GM18873 (cell line): ENCODE data around the gene HNF1A.
"Not testable (repeated sequence)": the region's sequence is repeated elsewhere in the genome, so short reads cannot be mapped to it uniquely, and the experiment has no call there.

ENCODE experiments used
- ATAC-seq: cut with Tn5 transposase; IDR thresholded peaks from one replicate; pipeline ENCODE4 v1.9.1; 2021; ENCODE audit warnings: mild to moderate bottlenecking, moderate library complexity, moderate number of reproducible peaks; ENCODE audit not compliant: unreplicated experiment, low FRiP score

HNF1A gene

GRCh38 chr12:120978296-120979219, at the start of gene HNF1A:
TSS of gene HNF1A (plus strand) at chr12:120978543. CDS start at chr12:120978769, 226 bp downstream.
- no peak for ATAC-seq

GRCh38 chr12:120928864-120929652, 49.3 kb upstream of the HNF1A start:
- ATAC-seq, result no peak

DNA sequence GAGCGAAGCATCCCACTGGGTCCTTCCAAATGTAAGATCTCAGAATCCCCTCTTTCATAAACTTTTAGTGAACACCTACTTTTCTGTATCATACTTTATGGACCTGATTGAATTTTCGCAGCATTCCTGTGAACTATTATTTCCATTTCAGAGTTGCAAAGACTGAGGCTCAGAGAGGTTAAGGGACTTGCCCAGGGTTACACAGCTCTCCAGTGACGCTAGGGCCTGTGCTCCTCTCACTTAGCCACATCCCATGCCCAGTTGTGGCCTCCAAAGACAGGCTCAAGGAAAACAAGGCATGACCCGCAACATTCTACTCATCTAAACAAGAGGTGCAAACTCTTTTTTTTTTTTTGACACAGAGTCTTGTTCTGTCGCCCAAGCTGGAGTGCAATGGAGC, 48.3 kb upstream of the HNF1A start:
- ATAC-seq, result no peak

DNA sequence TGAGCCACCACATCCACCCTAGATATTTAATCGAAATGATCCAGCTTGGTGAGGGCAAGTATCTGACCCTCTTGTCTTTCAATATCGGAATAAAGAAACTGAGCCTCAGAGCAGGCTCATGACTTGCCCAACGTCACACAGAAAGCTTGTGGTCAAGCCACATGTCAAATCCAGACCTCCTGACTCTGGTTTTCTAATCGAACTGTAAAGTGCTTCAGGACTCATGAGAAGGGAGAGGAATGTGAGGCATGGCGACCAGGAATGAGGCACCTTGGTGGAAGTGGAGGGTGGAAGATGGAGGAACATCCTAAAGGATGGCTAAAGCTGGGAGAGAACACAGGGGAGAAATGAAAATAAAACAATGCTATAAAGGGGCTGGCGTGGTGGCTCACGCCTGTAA, 46.3 kb upstream of the HNF1A start:
- ATAC-seq, result no peak

DNA sequence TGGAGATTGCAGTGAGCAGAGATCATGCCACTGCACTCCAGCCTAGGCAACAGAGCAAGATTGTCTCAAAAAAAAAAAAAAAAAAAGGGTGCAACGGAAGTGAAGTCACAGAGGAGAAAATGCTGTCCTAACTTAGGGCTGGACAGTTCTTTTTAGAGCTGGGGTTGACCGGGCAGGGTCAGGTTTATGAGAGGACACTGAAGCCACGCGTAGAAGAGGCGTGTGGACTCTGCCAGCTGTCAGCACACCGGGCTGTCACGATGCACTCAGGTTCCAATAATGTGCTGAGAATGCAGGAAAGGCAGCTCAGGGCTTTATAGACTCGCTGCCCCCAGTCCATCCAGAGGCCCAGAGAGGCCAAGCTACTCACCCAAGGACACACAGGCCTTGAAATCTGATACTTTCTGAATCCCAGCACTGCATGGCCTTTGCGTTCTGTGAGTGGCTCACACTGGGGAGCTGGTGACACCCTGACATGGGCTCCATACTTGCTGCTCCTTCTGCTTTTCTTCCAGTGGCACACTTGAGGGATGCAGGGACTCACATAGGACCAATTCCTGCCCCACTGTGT, 45.3 kb upstream of the HNF1A start:
- ATAC-seq, result no peak

DNA sequence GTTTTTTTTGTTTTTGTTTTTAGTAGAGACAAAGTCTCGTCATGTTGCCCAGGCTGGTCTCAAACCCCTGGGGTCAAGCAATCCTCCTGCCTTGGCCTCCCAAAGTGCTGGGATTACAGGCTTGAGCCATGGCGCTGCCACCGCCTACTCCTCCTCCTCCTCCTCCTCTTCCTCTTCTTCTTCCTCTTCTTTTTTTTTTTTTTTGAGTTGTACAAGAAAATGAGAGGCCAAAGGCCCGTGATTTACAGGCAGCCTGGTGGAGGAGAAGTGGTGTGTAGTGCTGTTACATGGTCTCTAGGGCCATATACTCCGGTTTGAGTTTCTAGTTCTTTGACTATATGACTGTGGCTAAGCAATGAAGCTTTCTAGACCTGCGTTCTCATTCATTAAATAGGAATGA, 44.6 kb upstream of the HNF1A start:
- no peak for ATAC-seq

DNA sequence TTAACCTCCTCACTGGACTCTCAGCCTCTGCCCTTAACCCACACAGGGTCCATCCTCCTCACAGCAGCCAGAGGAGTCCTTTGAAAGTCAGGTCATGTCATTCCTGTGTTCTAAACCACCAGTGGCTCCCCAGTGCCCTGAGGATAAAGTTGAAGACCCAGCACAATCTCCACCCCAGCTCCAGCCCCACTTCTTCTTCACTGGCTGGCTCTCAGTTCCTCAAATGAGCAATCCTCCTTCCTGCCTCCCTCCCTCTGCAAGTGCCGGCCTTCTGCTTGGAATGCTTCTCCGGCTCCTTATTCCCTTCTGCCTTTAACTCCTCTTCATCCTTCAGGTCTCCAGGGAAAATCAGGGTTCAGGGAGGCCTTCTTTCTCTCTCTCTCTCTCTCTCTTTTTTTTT, 42.1 kb upstream of the HNF1A start:
- no peak for ATAC-seq

DNA sequence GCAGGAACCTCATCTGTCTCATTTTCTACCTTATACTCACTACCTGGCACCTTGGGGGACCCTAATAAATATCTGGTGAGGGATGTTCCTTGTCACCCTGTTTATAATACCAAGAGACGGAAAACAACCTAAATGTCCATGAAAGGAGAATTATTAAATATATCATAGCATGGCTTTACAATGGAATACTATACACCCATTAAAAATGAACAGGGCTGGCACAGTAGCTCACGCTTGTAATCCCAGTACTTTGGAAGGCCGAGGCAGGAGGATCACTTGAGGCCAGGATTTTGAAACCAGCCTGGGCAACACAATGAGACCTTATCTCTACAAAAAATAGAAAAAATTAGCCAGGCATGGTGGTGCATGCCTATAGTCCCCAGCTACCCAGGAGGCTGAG, 39.8 kb upstream of the HNF1A start:
- no peak for ATAC-seq

DNA sequence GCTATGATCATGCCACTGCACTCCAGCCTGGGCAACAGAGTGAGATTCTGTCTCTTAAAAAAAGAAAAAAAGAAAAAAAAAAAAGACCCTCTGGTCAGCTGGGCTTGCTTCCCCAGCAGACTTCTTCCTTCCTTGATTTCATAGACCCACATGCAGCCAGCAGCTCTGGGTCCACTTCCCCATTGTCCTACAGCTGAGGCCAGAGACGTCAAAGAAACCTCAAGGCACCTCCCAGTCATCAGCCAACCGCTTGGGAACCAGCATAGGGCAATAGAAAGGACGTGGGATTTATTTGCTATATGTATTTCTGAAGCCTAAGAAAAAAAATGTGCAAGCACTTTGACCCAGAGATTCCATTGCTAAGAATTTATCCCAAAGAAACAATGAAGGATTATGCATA, 38.8 kb upstream of the HNF1A start:
- ATAC-seq, result no peak

DNA sequence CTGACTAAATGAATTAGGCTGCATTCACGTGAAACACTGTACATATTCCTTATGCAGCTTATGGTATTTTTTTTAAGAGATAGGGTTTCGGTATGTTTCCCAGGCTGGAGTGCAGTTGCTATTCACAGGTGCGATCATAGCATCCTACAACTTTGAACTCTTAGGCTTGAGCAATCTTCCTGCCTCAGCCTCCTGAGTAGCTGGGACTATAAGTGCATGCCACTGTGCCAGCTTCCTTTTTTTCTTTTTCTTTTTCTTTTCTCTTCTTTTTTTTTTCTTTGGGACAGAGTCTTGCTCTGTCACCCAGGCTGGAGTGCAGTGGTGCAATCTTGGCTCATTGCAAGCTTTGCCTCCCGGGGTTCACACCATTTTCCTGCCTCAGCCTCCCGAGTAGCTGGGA, 38.3 kb upstream of the HNF1A start:
- ATAC-seq, result no peak

DNA sequence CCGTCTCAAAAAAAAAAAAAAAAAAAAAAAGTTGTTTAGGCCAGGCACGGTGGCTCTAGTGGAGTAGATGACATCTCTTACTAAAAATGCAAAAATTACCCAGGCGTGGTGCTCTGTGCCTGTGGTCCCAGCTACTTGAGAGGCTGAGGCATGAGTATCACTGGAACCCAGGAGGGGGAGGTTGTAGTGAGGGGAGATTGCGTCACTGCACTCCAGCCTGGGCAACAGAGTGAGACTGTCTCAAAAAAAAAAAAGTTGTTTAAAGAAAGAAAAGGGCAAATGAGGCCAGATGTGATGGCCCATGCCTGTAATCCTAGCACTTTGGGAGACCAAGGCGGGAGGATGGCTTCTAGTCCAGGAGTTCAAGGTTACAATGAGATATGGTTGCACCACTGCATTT, 37.5 kb upstream of the HNF1A start:
- ATAC-seq, result no peak

DNA sequence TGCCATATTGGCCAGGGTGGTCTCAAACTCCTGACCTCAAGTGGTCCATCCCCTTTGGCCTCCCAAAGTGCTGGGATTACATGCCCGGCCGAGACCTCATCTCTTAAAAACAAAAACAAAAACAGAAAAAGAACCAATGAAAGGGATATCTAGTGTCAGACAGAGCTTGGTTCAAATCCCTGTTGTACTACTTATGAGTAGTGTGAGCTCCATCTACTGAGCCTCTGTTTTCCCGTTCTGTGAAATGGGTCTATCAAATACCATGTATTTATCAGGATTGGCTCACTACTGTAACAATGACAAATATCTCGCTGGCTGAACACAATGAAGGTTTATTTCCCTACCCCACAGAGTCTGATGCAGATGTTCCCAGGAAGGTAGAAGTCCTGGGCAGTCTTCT, 36.9 kb upstream of the HNF1A start:
- no peak for ATAC-seq

DNA sequence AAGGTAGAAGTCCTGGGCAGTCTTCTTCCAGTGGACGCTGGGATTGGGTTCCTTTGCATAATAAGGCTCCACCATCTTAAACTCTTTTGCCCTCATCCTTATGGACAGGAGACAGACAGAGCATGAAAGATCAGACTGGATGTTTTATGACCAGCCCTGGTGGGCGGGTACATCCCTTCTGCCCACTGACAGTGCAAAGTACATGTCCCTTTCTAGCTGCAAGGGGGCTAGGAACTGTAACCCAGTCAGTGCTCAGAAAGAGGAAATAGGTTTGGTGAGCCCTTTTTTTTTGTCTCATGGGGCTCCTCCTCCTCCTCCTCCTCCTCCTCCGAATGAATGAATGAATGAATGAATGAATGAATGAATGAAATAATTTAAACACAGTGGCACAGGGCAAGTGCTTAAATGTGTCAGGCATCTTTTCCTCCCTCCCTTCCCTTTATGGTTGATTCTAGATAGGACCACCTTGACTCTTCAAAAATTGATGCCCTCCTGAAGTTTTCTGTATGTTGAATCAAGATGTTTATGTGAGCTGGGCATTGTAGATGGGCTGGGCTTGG, 36.4 kb upstream of the HNF1A start:
- no peak for ATAC-seq

GRCh38 chr12:120943482-120943881, 34.9 kb upstream of the HNF1A start:
- ATAC-seq, result no peak

DNA sequence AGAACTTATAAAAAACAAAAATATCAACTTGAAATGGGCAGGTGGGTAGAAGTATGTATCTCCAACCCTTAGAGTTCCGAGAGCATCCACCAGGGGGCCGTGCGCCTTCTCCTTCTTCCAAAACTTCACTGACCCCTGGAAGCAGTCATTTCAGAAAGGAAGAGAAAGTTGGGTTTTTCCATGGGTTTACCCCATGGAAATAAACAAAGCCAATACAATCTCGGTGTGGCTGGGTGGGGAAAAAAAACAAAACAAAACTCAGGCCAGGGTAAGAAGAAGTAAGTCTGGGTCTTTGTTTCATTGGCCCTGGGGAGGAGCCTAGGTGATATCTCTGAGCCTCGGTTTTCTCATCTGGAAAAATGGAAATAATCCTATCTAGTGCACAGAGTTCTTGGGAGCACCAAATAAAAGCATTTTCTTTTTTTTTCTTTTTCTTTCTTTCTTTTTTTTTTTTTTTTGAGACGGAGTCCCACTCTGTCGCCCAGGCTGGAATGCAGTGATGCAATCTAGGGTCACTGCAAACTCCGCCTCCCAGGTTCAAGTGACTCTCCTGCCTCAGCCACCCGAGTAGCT, 33.6 kb upstream of the HNF1A start:
- ATAC-seq, result no peak

GRCh38 chr12:120945516-120945915, 32.8 kb upstream of the HNF1A start:
- not testable (repeated sequence) for ATAC-seq

- not testable (repeated sequence) for ATAC-seq
Observed at GRCh38 chr12:120950260-120950799, 28.0 kb upstream of the HNF1A start.

DNA sequence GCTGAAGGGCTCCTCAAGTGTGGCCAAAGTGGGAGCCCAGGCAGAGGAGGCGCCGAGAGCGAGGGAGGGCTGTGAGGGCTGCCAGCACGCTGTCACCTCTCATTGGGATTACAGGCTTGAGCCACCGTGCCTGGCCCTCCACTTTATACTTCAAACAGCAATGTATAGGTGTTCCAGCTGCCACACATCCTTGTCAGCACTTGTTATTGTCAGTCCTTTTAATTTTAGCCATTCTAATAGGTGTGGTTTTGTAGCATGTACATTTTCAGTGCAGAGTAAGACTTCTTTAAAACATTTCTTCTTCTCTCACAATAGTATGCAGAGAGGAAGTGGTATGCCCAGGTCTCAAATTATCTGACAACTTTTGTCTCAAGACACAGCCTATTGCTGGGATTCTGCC, 27.5 kb upstream of the HNF1A start:
- no peak for ATAC-seq

DNA sequence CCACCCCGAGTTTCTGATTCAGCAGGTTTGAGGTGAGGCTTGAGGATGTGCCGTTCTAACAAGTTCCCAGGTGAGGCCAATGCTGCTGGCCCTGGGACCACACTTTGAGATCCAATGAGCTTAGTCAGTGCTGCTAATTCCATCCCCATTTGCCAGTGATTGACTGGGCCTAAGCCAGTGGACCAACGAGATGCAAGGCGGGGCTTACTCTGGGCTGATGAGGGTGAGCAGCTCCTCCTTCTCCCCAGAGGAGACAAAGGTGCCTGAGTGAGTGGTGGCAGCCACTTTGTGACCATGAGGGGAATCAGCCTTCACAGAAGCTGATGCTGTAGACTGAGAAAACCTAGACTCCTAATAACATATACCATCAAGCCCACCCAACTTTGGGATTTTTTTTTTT, 23.1 kb upstream of the HNF1A start:
- ATAC-seq, result no peak

DNA sequence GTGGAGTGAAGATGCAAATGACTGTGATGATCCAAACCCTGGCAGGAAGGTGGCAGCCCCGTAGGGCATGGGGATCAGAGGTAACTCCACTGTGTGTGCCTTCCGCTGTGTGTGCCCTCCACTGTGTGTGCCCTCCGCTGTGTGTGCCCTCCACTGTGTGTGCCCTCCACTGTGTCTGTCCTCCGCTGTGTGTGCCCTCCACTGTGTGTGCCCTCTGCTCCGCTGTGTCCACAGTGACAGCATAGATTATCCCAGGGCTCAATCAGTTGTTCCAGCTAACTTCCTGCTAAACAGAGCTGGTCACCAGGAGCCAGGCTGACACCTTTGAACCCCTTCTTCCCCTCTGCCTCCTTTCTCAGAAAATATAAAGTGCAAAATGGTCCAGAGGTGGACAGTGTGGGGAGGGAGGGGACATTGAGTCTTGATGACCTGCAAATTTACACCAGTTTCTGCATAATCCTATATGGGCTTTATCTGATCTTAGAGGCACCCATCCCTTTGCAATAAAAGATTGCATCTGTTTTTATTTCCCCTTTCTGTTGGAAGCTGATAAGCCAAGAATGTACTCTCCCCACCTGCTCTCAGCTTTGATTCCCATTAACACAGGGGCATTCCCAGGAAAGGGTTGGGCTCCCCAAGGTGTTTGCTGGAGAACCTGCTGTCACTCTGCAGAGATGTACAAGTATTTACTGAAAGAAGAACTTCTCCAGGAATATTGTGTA, 21.6 kb upstream of the HNF1A start:
- no peak for ATAC-seq
